T follicular helper cell (primary cell): Measurements from ENCODE around the gene TMEM220.
"Not testable (repeated sequence)": the region's sequence is repeated elsewhere in the genome, so short reads cannot be mapped to it uniquely, and the experiment has no call there.

ENCODE experiments used
- DNase-seq: peaks from one replicate; pipeline ENCODE4 v3.0.0-alpha.2; 2020; ENCODE audit warnings: low read depth

The TMEM220 gene

DNA sequence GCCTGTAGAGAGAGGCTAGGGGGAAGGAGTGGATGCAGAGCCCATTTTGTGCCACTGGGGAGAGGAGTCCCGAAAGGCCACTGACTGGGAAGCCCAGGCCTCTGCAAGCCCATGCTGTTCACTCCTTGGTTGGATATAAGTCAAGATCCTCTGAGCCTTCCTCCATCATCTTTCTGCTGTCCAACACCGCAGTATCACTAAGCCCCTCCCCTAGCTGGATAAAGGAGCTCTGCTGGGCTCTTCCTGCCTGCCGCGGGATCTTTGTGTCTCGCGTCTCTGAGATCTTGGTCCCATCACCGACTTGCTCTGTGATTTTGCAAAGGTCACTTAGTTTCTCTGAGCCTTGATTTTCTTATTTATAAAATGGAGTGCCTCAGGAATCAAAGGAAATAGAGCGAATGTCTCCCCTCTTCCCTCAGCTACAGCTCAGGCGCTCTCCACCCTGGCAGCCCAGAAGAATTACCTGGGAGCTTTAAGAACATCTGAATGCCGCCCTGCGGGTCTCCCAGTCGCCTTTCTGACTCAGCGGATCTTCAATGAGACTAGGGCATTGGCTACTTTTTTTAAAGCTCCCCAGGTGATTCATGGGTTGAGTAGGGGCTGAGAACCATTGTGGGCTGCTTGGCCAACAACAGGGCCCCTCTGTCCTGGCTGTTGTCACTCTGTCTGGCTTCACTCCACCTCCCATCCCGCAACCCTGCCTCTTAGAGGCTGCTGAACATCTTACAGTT, 25.2 kb upstream of the TMEM220 start:
- no peak for DNase-seq

DNA sequence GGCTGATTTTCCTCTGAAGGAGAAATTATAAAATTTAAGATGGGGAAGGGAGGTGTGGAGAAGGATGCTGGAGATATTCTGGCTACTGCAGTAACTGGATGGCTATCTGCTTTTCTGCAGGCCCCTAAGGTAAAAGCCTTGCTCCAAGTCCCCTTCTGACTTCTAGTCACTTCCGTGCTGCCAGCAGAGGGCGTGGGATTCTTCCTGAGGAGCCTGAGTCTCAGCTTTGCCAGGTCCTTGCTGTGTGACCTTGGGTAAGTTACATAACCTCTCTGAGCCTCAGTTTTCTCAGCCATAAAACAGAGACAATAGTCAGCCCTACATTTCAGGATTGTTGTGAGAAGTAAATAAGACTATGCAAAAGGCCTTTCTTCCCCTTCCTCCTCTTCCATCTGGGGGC, 24.3 kb upstream of the TMEM220 start:
- no peak for DNase-seq

DNA sequence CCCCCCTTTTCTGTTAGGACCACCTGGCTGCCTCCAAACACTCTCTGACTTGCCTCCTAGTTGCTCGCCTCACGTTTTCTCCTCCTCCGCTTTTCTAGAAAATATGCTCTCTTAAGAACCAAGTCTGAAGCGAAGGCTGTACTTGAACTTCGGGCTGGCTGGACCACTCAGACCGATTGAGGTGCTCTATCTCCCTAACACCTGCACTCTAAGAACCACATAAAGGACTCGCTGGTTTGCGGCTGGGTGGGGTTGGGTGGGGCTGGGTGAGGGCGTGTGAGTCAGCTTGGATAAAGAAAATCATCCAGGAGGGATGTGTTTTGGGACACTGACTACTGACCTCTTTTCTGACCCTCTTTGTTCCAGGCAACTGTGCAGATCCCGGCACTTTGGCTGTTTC, 22.9 kb upstream of the TMEM220 start:
- DNase-seq = no peak

DNA sequence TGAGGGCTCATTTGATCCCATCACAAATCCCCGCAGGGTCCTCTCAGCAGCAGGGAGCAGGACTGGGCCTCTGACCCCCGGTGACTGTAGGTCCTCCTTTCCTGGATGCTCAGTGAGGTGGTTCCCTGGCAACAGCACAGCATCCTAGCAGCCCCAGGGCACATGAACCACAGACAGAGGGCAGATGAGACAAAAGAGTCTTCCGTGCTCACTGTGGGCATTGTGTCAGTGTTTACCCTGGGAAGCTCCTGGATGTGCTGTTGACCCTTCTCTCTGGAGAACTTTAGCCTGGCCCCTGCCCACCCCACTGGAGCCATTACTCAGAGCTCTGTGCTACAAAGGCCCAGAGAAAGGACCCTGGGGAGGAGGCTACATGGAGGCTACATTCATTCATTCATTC, 21.7 kb upstream of the TMEM220 start:
- DNase-seq = no peak

DNA sequence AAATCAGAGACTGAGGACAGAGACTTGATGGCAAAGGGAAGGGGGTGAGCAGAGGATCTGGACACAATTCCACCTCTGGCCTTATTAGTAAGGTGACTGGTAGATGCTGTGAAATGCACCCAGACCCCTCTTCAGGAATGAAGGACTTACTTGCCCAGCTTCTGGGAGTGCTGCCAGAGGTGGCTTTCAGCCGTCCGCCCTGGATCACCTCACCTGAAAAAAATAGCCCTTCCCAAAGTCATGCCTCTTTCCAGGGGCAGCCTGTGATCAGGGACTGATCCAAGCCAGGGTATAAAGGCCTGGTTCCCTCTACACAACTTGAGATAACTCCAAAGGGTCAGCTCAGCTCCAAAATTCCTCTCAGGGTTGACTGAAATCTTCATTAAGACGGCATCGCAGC, 20.4 kb upstream of the TMEM220 start:
- no peak for DNase-seq

DNA sequence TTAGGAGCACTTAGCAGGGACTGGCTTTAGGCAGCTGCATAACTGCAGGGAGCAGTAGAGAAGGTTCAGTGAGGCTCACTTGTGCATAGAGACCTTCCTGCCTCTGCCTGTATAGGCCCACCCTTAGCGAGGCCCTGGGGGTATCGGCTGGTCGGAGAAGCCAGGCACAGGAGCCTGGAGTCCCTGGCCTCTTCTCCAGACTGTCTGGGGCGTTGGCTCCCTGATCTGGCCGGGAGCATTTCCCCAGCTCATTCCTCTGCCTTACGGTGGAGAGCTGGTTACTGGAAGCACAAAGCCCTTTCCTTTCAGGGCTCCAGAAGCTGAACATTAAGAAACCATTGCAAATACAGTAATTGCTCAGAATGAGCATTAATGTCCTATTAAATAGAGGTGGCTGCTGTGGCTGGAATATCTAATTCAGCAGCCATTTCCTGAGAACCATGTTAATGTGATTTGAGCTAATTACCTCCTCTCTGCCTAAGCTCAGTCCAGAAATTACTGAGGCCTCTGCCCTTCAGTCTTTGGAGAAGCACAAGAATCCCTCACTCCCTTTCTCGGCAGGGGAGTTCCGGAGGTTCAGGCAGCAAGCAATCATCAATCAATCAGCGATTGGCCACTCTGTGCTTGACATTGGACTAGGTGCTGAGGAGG, 18.8 kb upstream of the TMEM220 start:
- DNase-seq = no peak

DNA sequence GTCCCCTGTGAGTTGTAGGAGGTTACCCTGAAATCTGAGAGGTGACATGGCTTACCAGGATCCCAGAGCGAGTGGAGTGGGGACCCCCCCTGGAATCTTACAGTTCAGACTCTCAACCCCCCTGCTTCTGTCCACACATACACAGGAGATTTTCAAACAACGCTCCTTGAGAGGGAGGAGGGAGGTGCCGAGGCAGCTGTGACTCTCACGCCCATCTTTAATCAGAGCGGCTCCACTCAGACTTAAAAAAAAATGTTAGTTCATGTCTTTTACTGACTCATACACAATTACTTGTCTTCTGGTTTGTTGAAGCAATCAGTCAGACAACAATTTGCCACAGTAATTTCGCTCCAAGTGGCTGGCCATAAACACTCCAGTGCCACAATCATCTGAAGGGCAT, 15.4 kb upstream of the TMEM220 start:
- no peak for DNase-seq

DNA sequence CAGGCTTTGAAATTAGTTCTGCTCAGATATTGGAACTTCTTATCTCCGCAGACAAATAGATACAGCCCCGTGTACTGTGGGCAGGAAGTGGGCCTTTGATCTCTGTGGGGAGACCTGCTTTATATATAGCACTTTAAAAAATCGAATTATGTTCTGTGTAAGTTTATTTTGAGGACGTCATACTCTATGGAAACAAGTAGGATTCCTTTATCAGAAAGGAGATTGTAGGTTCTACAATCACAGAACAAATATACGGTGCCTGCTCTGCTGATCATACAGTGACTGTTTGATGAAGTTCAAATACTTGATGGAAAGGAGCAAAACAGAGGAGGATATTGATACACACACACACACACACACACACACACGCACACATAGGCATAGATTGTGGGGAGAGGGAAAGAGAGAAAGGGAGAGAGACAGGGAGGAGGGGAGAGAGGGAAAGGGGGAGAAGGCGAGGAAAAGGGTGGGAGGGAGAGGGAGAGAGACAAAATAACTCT, 14.7 kb upstream of the TMEM220 start:
- peak; percentile 10 for DNase-seq

DNA sequence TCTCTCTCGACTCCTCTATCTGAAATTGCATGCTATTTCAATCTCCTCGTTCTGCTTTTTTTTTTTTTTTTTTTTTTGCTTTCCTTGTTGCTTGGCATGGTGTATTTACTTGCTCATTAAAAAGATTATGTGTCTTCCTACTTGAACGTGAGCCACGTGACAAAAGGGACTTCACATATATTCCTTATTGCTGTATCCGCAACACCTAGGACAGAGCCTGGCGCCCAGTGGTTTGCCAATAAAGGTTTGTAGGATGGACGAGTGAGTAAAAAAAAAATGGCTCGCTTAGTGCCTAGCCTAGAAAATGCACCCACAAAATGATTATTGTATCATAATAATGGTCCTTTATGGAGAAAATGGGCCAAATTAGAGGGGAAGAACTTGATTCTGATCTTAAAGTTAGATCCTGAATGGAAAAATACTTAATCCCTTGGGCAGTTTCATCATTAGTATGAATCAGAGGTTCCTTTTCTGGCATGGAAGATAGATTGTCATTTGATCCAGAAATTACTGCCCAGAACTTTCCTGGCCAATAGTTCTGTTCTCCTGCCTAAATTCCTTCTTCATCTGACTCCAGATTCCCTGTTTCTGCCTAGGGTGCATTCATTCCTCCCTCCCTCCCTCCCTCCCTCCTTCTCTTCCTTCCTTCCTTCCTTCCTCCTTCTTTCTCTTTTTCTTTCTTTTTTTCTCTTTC, 13.6 kb upstream of the TMEM220 start:
- no peak for DNase-seq

DNA sequence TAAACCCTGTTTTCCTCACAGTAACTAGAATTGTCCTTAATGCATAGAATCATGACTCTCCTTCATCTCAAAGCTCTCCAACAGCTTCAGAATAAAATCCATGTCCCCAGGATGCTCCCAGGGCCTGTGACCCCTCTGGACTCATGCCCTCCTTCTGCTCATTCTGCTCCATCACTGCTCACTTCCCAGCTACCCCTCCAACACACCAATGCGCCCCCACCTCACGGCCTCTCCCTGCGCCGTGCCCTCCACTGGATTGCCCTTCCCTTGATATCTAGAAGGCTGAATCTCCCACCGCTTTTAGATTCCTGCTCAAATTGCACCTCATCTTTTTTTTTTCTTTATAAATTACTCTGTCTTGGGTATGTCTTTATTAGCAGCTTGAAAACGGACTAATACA, 12.6 kb upstream of the TMEM220 start:
- no peak for DNase-seq

DNA sequence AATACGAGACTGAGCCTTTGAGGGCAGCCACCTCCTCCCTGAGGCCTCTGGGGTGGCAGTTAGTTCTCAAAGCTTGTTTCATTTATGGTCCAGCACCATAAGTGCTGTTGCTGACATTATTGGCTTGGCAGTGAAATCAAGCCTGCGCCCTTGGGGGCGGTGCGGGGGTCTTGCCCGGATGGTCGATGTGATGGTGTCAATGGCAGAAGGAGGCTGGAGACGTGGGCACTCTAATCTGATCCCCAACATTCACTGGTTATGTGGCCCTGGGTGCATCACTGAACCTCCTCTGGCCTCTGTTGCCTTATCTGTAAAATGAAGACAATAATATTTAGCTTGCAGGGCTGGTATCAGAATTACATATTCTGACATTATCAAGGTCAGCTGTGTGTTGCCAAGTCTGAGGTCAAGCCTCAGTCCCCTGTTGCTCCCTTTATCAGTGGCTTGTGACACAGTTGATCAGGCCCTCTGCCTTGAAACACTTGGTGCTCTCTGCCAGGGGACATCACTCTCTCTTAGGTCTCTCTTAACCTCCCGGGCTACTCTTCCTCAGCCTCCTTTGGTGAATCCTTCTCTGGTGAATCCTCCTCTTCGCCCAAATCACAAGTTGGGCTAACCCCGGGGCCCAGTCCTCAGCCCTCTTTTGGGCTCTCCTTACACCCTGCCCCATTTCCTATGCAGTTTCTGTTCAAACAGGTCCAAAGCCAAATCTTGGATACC, 11.8 kb upstream of the TMEM220 start:
- DNase-seq = no peak

DNA sequence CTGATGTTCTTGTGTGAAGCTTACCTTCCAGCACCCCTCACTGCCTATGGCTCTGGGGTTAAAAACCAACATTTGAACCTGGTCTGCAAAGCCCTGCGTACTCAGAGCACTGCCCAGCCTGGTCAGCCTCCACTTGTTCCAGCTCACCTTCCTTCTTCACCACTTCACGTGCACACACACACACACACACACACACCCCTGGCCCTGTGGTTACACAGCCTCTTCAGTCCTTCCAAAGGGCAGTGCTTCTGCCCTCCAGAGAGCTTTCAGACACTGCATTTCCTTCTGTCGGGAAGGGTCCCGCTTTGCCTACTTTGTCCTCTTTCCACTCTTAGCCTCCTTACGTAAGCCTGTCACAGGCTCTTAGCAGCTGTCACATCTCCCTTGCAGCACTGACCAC, 9.6 kb upstream of the TMEM220 start:
- no peak for DNase-seq

DNA sequence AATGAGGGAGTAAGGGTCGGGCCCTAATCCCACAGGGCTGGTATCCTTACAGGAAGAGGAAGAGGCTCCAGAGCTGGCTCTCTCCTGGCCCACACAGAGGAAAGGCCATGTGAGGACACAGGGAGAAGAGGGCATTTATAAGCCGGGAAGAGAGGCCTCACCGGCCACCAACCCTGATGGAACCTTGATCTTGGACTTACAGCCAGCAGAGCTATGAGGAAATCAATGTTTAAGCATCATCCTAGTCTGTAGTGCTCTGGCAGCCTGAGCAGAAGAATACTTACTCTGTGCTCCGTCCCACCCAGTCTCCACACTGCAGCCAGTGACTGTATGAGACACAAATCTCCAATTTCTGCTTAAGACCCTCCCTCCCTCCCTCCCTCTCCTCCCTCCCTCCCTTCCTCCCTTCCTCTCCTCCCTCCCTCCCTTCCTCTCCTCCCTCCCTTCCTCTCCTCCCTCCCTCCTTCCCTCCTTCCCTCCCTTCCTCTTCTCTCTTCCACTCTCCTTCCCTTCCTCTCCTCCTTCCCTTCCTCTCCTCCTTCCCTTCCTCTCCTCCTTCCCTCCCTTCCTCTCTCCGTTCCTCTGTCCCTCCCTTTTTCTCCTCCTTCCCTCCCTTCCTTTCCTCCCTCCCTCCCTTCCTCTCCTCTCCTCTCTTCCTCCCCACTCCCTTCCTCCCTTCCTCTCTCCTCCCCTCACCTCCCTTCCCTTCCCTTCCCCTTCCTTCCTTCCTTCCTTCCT, 8.9 kb upstream of the TMEM220 start:
- no peak for DNase-seq

DNA sequence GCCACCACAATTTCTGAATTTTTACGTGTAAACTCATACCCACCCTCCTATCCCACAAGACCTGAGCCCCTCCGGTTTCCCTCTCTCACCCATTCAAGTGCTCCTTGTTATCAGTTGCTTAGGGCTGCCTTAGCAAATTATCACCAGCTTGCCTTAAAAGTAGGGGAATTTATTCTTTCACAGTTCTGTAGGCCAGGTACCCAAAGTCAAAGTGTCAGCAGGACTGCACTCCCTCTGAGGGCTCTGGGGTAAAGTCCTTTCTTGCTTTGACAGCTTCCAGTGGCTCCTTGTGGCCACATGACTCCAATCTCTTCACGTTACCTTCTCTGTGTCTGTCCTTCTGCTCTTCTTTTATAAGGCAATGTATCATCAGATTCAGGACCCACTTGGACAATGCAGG, 7.9 kb upstream of the TMEM220 start:
- no peak for DNase-seq

DNA sequence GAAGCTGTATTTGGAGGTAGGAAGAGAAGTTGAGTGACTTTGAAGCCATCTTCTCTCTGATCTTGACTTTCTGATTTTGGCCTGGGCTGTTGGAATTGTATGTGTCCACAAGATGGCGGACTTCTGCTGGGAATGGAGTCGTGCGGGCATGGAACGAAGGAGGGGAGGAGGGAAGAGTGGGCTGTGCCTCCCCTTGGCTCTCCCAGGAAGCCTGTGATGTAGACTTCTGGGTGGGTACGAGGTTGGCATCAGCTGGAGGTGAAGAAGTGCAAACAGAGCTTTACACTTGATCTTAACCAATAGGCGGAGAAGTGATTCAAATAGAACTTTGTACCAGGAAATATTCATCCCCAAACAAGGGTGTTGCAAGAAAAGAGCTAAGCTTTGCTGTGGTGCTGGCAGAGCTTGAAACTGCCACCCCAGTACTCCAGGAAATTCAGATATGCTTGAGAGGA, 7.4 kb upstream of the TMEM220 start:
- peak; percentile 4 for DNase-seq

DNA sequence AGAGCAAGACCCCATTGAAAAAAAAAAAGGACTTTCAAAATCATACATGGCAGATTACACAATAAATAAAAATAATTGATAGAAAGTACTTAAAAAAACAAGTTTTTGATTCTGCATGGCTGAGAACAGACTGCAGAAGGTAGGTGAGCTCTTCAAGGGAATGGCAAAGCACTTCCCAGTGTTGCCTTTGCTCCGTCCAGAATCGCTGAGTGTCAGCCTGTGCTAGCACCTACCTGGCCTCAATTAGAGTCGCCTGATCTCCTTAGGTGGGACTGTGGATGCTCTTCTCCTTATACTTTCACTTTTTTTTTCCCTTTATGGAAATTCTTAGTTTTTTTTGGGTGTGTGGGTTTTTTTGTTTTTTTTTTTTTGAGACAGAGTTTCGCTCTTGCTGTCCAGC, 6.0 kb upstream of the TMEM220 start:
- DNase-seq = no peak

DNA sequence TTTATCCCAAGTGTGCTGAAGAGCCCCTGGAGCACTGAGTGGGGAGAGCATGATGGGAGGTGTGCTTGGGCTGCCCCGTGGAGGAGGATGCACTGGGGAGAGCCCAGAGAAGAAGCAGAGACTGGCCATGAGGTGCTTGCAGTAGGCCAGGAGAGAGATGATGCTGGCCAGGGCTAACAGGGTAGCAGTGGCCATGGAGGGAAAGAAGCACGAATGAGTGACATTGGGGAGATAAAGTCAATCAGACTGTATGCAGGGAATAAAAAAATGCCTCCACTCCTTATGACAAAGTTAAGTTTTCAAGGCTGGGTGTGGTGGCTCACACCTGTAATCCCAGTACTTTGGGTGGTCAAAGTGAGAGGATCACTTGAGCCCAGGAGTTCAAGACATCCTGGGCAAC, 5.4 kb upstream of the TMEM220 start:
- DNase-seq = no peak

DNA sequence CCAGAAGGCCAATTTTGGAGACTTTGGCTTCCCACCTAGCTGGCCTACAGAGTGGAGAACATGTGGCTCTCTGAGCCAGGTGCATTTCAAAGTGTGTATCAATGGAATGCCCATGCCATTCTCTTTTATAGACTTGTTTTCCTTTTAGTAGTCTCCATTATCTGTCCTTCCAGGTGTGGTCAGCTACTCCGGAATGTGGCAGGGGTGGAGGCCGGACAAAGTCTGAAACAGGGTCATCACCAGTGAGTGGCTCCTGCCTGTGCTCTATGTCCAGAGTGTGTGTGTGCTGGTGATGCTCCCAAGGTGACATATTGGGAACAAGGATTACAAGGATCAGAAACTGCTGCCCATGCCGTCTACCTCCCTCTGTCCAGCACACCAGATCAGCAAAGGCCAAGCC, 3.8 kb upstream of the TMEM220 start:
- DNase-seq = no peak

DNA sequence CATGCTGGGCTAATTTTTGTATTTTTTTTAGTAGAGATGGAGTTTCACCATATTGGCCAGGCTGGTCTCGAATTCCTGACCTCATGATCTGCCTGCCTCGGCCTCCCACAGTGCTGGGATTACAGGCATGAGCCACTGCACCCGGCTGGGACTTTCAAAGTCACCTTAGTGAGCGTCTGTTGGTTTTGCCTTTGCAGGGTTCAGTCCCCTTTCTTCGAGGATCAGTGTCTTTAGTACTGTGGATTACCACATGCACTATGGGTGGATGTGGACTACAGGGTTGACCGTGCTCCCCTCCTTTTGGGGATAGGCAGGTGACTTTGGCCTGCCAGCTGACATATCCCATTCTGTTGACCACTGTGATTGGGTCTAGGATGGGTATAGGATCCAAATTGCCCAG, 2.3 kb upstream of the TMEM220 start:
- not testable (repeated sequence) for DNase-seq

DNA sequence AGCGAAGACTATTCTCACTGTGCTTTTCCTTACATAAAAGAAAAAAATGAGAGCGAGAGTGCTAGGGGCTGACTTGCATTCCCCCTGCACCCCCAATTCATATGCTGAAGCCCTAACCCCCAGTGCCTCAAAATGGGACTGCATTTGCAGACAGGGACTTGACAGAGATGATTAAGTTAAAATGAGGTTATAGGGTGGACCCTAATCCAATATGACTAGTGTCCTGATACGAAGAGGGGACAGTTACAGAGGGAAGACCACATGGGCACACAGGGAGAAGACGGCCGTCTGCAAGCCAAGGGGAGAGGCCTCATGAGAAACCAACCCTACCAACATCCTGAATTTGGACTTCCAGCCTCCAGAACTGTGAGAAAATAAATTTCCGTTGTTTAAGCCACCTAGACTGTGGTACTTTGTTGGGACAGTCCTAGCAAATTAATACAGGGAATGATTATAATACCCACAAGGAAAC, 1.6 kb upstream of the TMEM220 start:
- DNase-seq = no peak

DNA sequence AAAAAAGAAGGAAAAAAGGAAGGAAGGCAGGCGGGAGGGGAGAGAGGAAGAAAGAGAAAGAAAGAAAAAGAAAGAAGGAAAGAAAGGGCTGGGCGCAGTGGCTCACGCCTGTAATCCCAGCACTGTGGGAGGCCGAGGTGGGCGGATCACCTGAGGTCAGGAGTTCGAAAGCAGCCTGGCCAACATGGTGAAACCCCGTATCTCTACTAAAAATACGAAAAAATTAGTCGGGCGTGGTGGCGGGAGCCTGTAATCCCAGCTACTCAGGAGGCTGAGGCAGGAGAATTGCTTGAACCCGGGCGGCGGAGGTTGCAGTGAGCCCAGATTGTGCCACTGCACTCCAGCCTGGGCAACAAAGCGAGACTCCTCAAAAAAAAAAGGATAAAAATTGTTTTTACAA, 424 bp upstream of the TMEM220 start:
- DNase-seq = not testable (repeated sequence)
